HG02571 (cell line): ENCODE measurements around the gene SKAP1.

Experiments used
- ATAC-seq: cut with Tn5 transposase; IDR thresholded peaks from one replicate; pipeline ENCODE4 v1.9.1; 2021; ENCODE audit warnings: mild to moderate bottlenecking, moderate library complexity; ENCODE audit not compliant: unreplicated experiment

SKAP1 gene

DNA sequence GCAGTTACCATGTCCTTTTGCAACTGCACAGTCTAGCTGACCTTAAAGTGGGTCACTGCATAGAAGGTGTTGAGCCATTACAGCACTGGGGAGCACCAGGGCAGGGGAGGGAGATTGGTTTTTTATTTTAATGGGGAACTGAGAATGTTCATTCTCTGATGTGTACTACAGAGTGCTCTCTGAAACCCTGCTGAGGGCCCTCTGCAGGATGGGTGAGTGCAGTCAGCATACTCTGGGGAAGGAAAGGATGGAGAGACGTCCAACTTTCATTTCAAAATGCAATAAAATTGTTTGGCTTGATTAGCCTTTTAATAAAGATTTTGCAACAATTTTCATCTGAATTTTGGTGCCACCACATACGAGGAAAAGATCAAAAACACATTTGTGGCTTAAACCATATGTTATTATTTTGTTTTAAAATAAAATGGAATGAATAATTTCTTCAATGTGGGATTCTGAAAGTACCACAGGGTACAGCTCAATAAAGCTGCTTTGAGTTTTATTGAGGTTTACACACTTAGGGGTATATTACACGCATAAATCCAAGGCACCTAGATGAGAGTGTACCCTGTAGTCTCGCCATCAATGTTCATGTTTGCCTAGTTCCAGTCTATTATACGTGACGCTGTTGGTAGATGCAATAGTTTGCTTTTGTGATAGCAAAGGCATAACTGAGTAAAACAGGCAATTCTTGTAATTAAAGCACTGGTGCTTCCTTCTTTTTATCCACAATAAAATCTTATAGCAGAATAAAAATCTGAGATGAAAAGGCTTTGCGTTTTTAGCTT, 249.0 kb downstream of the SKAP1 start:
- no peak for ATAC-seq

- no peak for ATAC-seq
Measured at GRCh38 chr17:48179071-48179945, 250.7 kb downstream of the SKAP1 start.

DNA sequence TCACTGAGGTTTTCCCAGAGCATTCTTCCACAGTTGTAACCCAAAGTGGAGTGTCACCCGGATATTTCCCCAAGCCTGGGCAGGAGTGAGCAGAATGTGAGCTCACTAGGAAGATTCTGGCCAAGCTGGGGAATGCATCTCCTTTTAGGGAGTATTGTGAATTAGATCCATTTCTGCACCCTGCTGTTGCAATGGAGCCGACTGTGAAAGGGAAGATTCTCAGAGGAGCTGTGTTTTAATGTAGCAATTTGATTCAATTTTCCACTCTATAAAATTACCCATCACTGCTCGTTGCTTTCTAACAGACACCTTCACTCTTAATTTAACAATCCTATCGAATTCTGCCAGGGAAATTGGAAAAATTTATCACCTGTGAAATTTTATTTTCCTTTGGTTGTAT, 251.7 kb downstream of the SKAP1 start:
- ATAC-seq, result no peak

DNA sequence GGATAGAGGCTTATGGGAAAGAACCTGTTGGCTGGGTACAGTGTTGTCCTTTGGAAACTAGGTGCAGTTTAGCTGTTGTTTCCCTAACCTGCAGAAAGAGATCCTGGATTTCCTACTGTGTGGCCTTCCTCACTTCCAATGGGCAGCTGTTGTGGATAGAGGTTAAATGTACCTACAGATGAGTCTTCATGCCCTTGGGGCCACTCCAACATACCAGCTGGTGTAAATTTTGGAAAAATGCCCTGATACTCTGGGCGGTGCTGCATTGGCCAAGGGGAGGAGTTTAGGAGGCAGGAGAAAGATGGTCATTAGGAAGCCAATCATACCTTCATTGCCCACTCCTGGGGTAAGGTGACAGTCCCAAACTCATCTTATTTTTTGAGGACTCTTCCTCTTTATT, 252.2 kb downstream of the SKAP1 start:
- ATAC-seq, result no peak

GRCh38 chr17:48176471-48176855, 253.6 kb downstream of the SKAP1 start:
- ATAC-seq, result no peak

DNA sequence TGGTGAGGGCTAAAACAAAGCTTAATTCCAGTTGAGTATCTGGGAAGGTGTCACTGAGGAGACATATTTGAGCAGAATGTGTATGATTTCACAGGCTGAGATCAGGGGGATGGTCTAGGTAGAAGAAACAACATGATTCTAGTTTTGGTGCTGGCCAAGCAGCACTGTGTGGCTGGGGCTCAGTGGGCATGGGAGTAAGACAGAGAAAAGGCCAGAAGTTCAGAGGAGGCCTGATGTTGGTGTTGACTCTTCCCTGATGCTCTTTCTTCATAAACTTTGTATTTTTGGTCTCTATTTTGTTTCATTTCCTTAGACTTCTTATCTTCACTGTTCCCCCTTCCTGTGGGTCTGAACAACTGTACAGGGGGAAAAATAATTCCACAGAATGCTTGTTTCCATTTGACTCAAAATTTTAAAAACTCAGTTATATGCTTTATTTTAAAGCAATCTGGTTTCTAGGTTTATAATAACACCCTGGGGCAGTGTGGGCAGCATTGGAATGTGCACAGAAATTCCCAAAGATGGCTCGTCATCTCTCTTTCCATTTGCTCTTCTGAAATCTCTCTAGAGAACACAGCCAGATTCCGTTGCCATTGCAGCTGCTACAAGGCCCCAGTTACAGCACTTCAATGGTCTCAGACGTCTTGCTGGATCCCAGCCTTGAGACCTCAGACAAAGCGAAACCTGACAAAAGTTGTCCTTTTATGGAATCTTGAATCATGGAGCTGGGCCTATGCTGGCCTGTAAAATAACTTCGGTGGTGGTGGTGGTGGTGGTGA, 254.1 kb downstream of the SKAP1 start:
- ATAC-seq, result no peak

- ATAC-seq, result no peak
Measured at GRCh38 chr17:48174833-48175523, 255.0 kb downstream of the SKAP1 start.

DNA sequence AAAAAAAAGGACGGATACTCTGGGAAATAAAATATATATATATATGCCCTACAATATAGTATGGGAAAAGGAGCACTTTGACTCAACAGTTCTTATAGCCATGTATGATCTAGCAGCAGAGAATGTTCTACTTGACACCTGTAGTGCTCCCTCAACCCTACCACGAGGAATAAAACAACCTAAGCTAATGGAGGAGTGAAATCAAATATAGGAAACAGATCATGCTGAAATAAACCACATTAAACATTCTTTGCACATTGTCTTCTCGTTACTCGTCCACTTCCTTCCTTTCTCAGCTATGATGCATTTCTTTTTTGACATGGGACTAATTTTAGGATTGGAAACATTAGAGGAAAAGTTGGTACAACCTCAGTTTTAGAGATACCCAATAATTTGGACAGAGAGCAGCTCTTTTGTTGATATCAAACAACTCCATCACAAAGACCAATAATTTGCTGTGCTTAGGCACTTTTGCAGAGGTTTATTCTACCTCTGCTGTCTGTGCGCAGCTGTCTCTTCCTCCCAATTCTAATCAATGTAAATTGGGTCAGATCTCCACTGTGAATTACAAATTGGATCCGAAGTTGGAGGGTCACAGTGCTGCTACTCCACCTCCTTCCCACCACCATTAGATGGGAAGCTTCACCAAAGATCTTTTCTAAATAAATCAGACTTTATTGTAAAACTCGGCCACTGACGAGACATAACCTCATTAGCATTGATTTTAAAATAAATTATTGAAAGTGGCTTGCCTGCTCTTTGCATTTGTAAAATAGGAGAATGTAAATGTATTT, 256.6 kb downstream of the SKAP1 start:
- ATAC-seq, result no peak

- ATAC-seq, result no peak
Measured at GRCh38 chr17:48169926-48170325, 260.1 kb downstream of the SKAP1 start.

- no peak for ATAC-seq
Measured at GRCh38 chr17:48163809-48164208, 266.2 kb downstream of the SKAP1 start.

GRCh38 chr17:48162946-48163506, 267.0 kb downstream of the SKAP1 start:
- ATAC-seq, result no peak

DNA sequence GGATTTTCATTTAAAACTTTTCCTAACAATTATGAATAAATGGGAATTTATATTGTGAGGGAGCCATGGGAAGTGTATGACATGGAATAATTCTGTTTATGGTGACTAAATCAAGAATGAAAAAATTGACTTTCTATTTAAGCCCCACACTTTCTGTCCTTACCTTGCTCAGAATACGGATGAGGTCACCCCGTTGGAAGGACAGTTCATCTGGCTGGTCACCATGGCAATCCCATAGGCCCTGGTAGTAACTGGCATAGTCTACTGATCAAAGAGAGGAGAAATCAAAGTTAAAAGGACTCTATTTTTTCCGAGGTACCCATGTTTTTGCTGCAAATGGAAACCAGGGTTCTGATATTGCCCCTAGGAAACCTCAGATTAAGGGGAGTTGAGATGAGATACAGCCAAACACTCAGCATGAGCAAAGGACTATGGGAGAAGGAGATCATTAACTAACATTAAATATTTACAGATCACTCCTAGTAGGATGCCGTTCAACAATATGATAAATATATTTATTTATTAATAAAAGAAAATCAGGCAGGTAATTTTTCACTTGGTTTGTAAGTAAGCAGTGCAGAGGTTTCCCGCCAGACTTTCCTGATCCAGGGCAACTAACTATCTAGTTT, 267.6 kb downstream of the SKAP1 start:
- no peak for ATAC-seq

DNA sequence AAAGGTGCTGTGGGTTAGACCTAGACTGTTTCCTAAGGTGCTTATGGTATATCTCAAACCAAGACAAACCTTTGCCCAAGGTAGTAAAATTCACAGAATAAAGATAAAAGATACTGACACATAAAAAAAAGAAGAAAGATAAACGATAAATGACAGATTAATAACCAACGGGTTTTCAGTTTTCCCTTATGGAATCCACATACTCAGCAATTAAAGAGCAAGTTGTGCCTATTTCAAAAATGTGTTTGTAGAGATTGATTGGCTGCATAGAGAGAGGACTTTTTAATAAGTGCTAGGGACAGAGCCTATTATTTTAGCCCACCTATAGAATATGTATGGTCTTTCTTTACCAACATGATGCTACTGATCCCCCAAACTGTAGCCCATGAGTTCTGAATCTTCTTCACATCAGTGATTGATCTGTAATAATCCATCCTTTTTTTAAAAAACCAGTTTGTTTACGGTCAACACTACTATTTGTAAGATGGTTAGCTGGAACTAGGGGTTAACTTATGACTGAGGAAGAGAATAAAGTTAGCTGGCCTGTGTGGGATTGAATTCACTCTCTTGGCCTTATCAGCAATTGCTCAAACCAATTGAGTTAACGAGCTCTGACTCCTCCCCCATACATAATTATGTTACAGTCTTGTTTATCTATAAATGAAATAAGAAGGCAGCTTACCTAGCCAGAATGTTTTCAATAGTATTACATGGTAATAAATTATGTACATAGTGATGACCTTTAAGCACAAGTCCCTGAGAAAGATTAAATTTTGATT, 268.7 kb downstream of the SKAP1 start:
- no peak for ATAC-seq

DNA sequence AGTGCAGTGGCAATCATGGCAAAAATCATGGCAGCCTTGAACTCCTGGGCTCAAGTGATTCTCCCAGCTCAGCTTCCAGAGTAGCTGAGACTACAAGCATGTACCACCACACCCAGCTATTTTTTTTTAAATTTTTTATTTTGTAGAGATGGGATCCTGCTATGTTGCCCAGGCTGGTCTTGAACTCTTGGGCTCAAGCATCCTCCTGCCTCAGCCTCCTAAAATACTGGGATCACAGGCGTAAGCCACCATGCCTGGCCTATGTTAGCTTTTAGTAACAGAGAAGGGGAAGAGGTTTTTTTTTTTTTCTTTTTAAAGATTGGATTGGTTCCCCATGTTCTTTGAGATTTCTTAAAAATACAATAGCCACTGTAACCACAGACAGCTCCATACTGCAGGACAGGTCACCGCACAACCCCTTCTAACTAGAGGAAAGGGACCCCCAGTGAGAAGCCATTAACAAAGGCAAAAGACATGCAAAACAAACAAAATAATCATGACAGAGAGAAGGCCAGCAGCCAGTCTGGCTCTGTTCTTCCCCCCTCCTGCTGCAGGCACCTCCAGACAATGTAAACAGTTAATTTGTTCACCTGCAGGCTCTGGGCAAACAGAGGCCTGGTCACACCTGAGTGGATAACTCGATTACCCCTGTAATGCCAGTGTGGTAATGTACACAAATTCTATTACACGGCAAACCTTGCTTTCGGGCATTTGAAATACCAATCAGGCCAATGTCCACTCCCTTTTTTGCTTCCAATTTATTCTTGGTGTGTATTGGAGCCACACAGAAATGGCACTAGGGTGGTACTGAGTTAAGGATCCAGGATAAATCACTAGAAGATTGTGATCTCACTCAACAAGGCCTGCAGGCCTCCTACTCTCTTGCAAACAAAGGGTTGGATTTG, 269.6 kb downstream of the SKAP1 start:
- no peak for ATAC-seq

DNA sequence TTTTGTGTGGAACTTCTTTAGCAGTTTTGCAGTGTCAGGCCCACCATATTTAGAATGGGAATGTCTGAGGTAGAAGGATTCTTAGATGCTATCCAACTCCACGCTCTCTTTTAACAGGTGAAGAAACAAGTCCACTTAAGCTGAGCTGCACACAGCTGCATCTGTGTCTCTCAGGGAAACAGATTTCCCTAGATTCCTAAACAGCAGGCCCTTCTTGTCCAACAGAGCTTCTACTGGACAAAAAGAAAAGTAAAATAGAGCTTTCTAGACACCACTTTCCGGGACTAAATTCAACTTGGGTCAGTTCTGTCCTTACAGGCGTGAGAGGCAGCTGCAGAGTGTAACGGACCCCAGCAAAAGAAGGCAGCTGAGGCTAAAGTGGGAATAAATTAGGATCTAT, 270.8 kb downstream of the SKAP1 start:
- ATAC-seq, result no peak

GRCh38 chr17:48155889-48156611, 274.0 kb downstream of the SKAP1 start:
- ATAC-seq, result no peak
